ENCODE measurements around the gene CAPZA2. TPM values are rescaled to one million over a fixed set of nuclear protein-coding genes. Genes with fewer than 3 reads are reported as not detected.

CAPZA2 gene
- total RNA-seq, 1 experiment from 2014 or later = 57.7 TPM

- no peaks in the 10 kb centered on the region for H3K27me3 ChIP-seq (ENCODE audit: low read length)
- H3K4me2 ChIP-seq (ENCODE audit: low read length) = no peak overlapping the region
- ATAC-seq (no peak), DNase-seq (no peak)
- H3K9me2 ChIP-seq (replicated peaks; ENCODE audit: low read length) = no peaks in the 10 kb centered on the region
- H3K27ac ChIP-seq (ENCODE audit: low read length) = no peak overlapping the region
- H4K20me1 ChIP-seq (ENCODE audit: low read length) = peaks cover 42% of the 10 kb centered on the region
- H2AFZ ChIP-seq (ENCODE audit: low read length) = no peak overlapping the region
- BruUV-seq (replicated peaks) = no TSS peak
- intact Hi-C loops (cut with micrococcal nuclease) = no loop called here
- CTCF ChIA-PET = no interaction called here
- no peak overlapping the region for H3K9ac ChIP-seq (ENCODE audit: low read length)
- H3K79me2 ChIP-seq (ENCODE audit: low read length) = peaks cover 100% of the 10 kb centered on the region
- POLR2A ChIA-PET (ENCODE audit: unreplicated experiment) = no interaction called here
- no peaks in the 10 kb centered on the region for H3F3A ChIP-seq (ENCODE audit: low read length, unreplicated experiment)
- no peak overlapping the region for H3K4me3 ChIP-seq (ENCODE audit: low read length)
- no peaks in the 10 kb centered on the region for H3K9me3 ChIP-seq (ENCODE audit: low read length)
- TF ChIP-seq EZH2phosphoT487 (IDR thresholded peaks at IDR 0.05; ENCODE audit: borderline replicate concordance, low read length) = no peak
- TF ChIP-seq EZH2 (IDR thresholded peaks at IDR 0.05; ENCODE audit: low read length, unreplicated experiment) = no peak
- no peak for TF ChIP-seq CTCF (conservative IDR thresholded peaks at IDR 0.05; ENCODE audit: low read depth, low read length)
- H3K36me3 ChIP-seq (ENCODE audit: low read depth, low read length) = peaks cover 4% of the 10 kb centered on the region; the same call in 1 of the 2 replicates
- no peaks in the 10 kb centered on the region for H3K4me1 ChIP-seq (ENCODE audit: insufficient read depth, low read length)
Observed at GRCh38 chr7:116871061-116871700, 8.8 kb downstream of the CAPZA2 start.

- Histone ChIP-seq H2AFZ (ENCODE audit: low read length) (no peak overlapping the region), H3K27ac (ENCODE audit: low read length) (no peak overlapping the region), H3K4me3 (ENCODE audit: low read length) (no peak overlapping the region), H3K27me3 (ENCODE audit: low read length) (no peaks in the 10 kb centered on the region), H3K9me3 (ENCODE audit: low read length) (no peaks in the 10 kb centered on the region), H3K4me1 (ENCODE audit: insufficient read depth, low read length) (no peaks in the 10 kb centered on the region), H3K9me2 (replicated peaks; ENCODE audit: low read length) (no peaks in the 10 kb centered on the region), H3K4me2 (ENCODE audit: low read length) (no peak overlapping the region), H3K79me2 (ENCODE audit: low read length) (peaks cover 100% of the 10 kb centered on the region), H3K9ac (ENCODE audit: low read length) (no peak overlapping the region), H3F3A (ENCODE audit: low read length, unreplicated experiment) (no peaks in the 10 kb centered on the region), H3K36me3 (ENCODE audit: low read depth, low read length) (peaks cover 4% of the 10 kb centered on the region; the same call in 1 of the 2 replicates), H4K20me1 (ENCODE audit: low read length) (peaks cover 39% of the 10 kb centered on the region)
- ChIA-PET POLR2A (ENCODE audit: unreplicated experiment) (no interaction called here), CTCF (no interaction called here)
- TF ChIP-seq EZH2 (IDR thresholded peaks at IDR 0.05; ENCODE audit: low read length, unreplicated experiment) = no peak
- TF ChIP-seq CTCF (conservative IDR thresholded peaks at IDR 0.05; ENCODE audit: low read depth, low read length) = no peak
- TF ChIP-seq EZH2phosphoT487 (IDR thresholded peaks at IDR 0.05; ENCODE audit: borderline replicate concordance, low read length) = no peak
- intact Hi-C loops (cut with micrococcal nuclease) = no loop called here
- ATAC-seq (no peak), DNase-seq (no peak)
- no TSS peak for BruUV-seq (replicated peaks)
Observed at GRCh38 chr7:116872026-116872425, 9.6 kb downstream of the CAPZA2 start.

- ATAC-seq (no peak), DNase-seq (no peak)
- no peak for TF ChIP-seq EZH2phosphoT487 (IDR thresholded peaks at IDR 0.05; ENCODE audit: borderline replicate concordance, low read length)
- TF ChIP-seq CTCF (conservative IDR thresholded peaks at IDR 0.05; ENCODE audit: low read depth, low read length) = no peak
- TF ChIP-seq EZH2 (IDR thresholded peaks at IDR 0.05; ENCODE audit: low read length, unreplicated experiment) = no peak
- H2AFZ ChIP-seq (ENCODE audit: low read length) = no peak overlapping the region
- no peaks in the 10 kb centered on the region for H3K27me3 ChIP-seq (ENCODE audit: low read length)
- no peak overlapping the region for H3K4me3 ChIP-seq (ENCODE audit: low read length)
- no peaks in the 10 kb centered on the region for H3K4me1 ChIP-seq (ENCODE audit: insufficient read depth, low read length)
- H3K79me2 ChIP-seq (ENCODE audit: low read length) = peaks cover 100% of the 10 kb centered on the region
- peaks cover 4% of the 10 kb centered on the region; the same call in 1 of the 2 replicates for H3K36me3 ChIP-seq (ENCODE audit: low read depth, low read length)
- H3K9ac ChIP-seq (ENCODE audit: low read length) = no peak overlapping the region
- no peaks in the 10 kb centered on the region for H3F3A ChIP-seq (ENCODE audit: low read length, unreplicated experiment)
- H4K20me1 ChIP-seq (ENCODE audit: low read length) = peaks cover 45% of the 10 kb centered on the region
- H3K27ac ChIP-seq (ENCODE audit: low read length) = no peak overlapping the region
- H3K9me2 ChIP-seq (replicated peaks; ENCODE audit: low read length) = no peaks in the 10 kb centered on the region
- intact Hi-C loops (cut with micrococcal nuclease) = no loop called here
- BruUV-seq (replicated peaks) = no TSS peak
- no peaks in the 10 kb centered on the region for H3K9me3 ChIP-seq (ENCODE audit: low read length)
- ChIA-PET CTCF (no interaction called here), POLR2A (ENCODE audit: unreplicated experiment) (interaction anchor here (0.6 kb wide), 2 partner anchors 9 to 1331 kb away, joined by 3 to 4 read pairs; no protein-coding TSS in a partner anchor)
- H3K4me2 ChIP-seq (ENCODE audit: low read length) = no peak overlapping the region
Observed at GRCh38 chr7:116873619-116874018, 11.2 kb downstream of the CAPZA2 start.
